H1 (cell line): ENCODE results near the gene CUEDC1.

Experiments used
- CTCF ChIP-seq, 3 experiments: IDR thresholded peaks; 1 replicate in 2 of 3; 2 replicates in 1 of 3; pipeline versions ENCODE4 v1.5.1 to v1.6.1; 2011; ENCODE audit warnings: low read length in 3 of 3, mild to moderate bottlenecking in 3 of 3, inconsistent platforms in 2 of 3, low read depth in 1 of 3, moderate library complexity in 1 of 3; ENCODE audit not compliant: insufficient read depth in 1 of 3; ENCODE audit errors: control extremely low read depth in 1 of 3
- RAD21 ChIP-seq, 2 experiments: IDR thresholded peaks in 1 of 2; conservative IDR thresholded peaks in 1 of 2; 2 replicates each; pipeline ENCODE4 v1.6.1; 2011; ENCODE audit warnings: low read depth in 2 of 2, low read length in 2 of 2, improper control_type of control experiment in 1 of 2, inconsistent platforms in 1 of 2, mild to moderate bottlenecking in 1 of 2, moderate library complexity in 1 of 2
- RFX5 ChIP-seq: IDR thresholded peaks from 2 replicates; pipeline ENCODE4 v1.6.1; 2011; ENCODE audit warnings: low read depth, low read length, improper control_type of control experiment, borderline replicate concordance

GRCh38 chr17:58002973-58003372 is 47.8 kb upstream of the CUEDC1 start:
- no peak for TF ChIP-seq RFX5
- TF ChIP-seq CTCF (IDR thresholded peaks at IDR 0.05; ENCODE audit: control extremely low read depth in 1 of 3, insufficient read depth in 1 of 3, low read depth in 1 of 3, low read length in 3 of 3) = no peak
- TF ChIP-seq RAD21 (IDR thresholded peaks at IDR 0.05 in 1 of 2, conservative IDR thresholded peaks at IDR 0.05 in 1 of 2; ENCODE audit: low read depth in 2 of 2, low read length in 2 of 2) = no peak
